GM12878 (cell line): Measurements from ENCODE around the gene GNG13. TPM values are rescaled to one million over a fixed set of nuclear protein-coding genes. Genes with fewer than 3 reads are reported as not detected.

Experiments
- ATAC-seq: fragments of 200-7000 bp; cut with Tn5 transposase; 3 replicates; pipeline ENCODE4 v1.9.1; 2020; ENCODE audit warnings: mild to moderate bottlenecking, moderate library complexity
- BruUV-seq: library from RNA; stranded (reverse); fragments of 400-500 nt; replicated peaks from 2 replicates; lab custom pipeline; 2021; lab: Mats Ljungman, UMichigan
- CTCF ChIA-PET: fragments of 300-600 bp; sonication (Branson Sonifier 250); formaldehyde crosslinking; extraction: SDS; loops from one replicate; lab custom pipeline; 2021; ENCODE audit warnings: inconsistent platforms; lab: Yijun Ruan, JAX
- POLR2A ChIA-PET: fragments of 350-600 bp; formaldehyde crosslinking; extraction: SDS; loops from one replicate; lab custom pipeline; 2021; ENCODE audit warnings: inconsistent platforms; lab: Charles Lee
- RAD21 ChIA-PET: fragments of 300-600 bp; sonication (Branson Sonifier 250); formaldehyde crosslinking; loops from one replicate; lab custom pipeline; 2023; ENCODE audit warnings: antibody characterized with exemption; ENCODE audit not compliant: unreplicated experiment; lab: Charles Lee
- SMC1A ChIA-PET: fragments of 300-600 bp; sonication (Branson Sonifier 250); formaldehyde crosslinking; loops from one replicate; lab custom pipeline; 2023; ENCODE audit not compliant: unreplicated experiment, uncharacterized antibody; lab: Charles Lee
- DNase-seq: peaks from one replicate; pipeline ENCODE4 v3.0.0-alpha.2; 2011; ENCODE audit warnings: low read depth, low spot score
- FAIRE-seq: peaks from 3 replicates; lab custom pipeline; 2011; peaks lifted over from hg19 to GRCh38; lab: Jason Lieb, UNC
- H2AFZ ChIP-seq: 2 replicates; pipeline ENCODE4 v1.6.0; 2011; ENCODE audit warnings: low read depth, low read length, control low read depth; ENCODE audit not compliant: control insufficient read depth
- H3K27ac ChIP-seq: 2 replicates; pipeline ENCODE4 v1.5.1; 2011; ENCODE audit warnings: control low read depth; ENCODE audit not compliant: control insufficient read depth, insufficient read depth
- H3K27me3 ChIP-seq, 2 experiments: replicated peaks in 1 of 2; 2 replicates each; pipeline versions ENCODE4 v1.6.0 to v1.6.1; 2011; ENCODE audit warnings: low read length in 1 of 2; ENCODE audit not compliant: control insufficient read depth in 2 of 2, insufficient read depth in 2 of 2
- H3K36me3 ChIP-seq, 2 experiments: 2 replicates each; pipeline ENCODE4 v1.5.1; 2011; ENCODE audit warnings: low read length in 1 of 2; ENCODE audit not compliant: control insufficient read depth in 2 of 2, insufficient read depth in 2 of 2
- H3K4me1 ChIP-seq: 2 replicates; pipeline ENCODE4 v1.6.1; 2011; ENCODE audit warnings: mild to moderate bottlenecking, low read length, moderate library complexity, mixed read lengths; ENCODE audit not compliant: control insufficient read depth, insufficient read depth
- H3K4me2 ChIP-seq: 2 replicates; pipeline ENCODE4 v1.6.0; 2011; ENCODE audit warnings: control low read depth; ENCODE audit not compliant: control insufficient read depth, insufficient read depth
- H3K4me3 ChIP-seq: fragments of 200-600 bp; sonication (generic); 2 replicates; pipeline ENCODE4 v1.5.1; 2016
- H3K79me2 ChIP-seq: 2 replicates; pipeline ENCODE4 v1.6.0; 2011; ENCODE audit warnings: low read length; ENCODE audit not compliant: control insufficient read depth, insufficient read depth
- H3K9ac ChIP-seq: 2 replicates; pipeline ENCODE4 v1.8.0; 2011; ENCODE audit warnings: low read length, control low read depth, mixed read lengths; ENCODE audit not compliant: control insufficient read depth, insufficient read depth
- H3K9me3 ChIP-seq: replicated peaks from 3 replicates; pipeline ENCODE4 v1.5.1; 2011; ENCODE audit warnings: mild to moderate bottlenecking, low read length; ENCODE audit not compliant: control insufficient read depth, insufficient read depth
- H4K20me1 ChIP-seq: 2 replicates; pipeline ENCODE4 v1.6.0; 2011; ENCODE audit not compliant: control insufficient read depth, insufficient read depth
- ATF3 ChIP-seq: IDR thresholded peaks from 2 replicates; pipeline ENCODE4 v1.6.1; 2011; ENCODE audit warnings: low read depth, mild to moderate bottlenecking, low read length, moderate library complexity, borderline replicate concordance; ENCODE audit errors: extremely low read depth
- KAT2A ChIP-seq: conservative IDR thresholded peaks from 2 replicates; pipeline ENCODE4 v1.6.1; 2011; ENCODE audit warnings: low read depth, low read length; ENCODE audit not compliant: control insufficient read depth
- PKNOX1 ChIP-seq: fragments of 450-650 bp; IDR thresholded peaks from 2 replicates; pipeline ENCODE4 v1.6.1; 2016; ENCODE audit warnings: mild to moderate bottlenecking
- POLR2AphosphoS2 ChIP-seq: IDR thresholded peaks from 2 replicates; pipeline ENCODE4 v1.6.1; 2011; ENCODE audit warnings: low read depth, mild to moderate bottlenecking, low read length, improper control_type of control experiment, moderate library complexity
- SMAD5 ChIP-seq: IDR thresholded peaks from 2 replicates; pipeline ENCODE4 v1.6.1; 2016; ENCODE audit warnings: antibody characterized with exemption, low read depth
- SREBF1 ChIP-seq: IDR thresholded peaks from 2 replicates; pipeline ENCODE4 v1.6.1; 2012; ENCODE audit warnings: mild to moderate bottlenecking, low read length
- TAF1 ChIP-seq: IDR thresholded peaks from 2 replicates; pipeline ENCODE4 v1.6.1; 2011; ENCODE audit warnings: mild to moderate bottlenecking, low read depth, low read length, borderline replicate concordance
- ZNF24 ChIP-seq: fragments of 450-650 bp; IDR thresholded peaks from 2 replicates; pipeline ENCODE4 v1.6.1; 2017; ENCODE audit warnings: antibody characterized with exemption, mild to moderate bottlenecking
- WGBS: methylation state at CpG from one replicate; pipeline ENCODE4 v1.1.6; 2016; ENCODE audit warnings: low lambda C conversion rate; ENCODE audit not compliant: insufficient replicate concordance, insufficient coverage; ENCODE audit errors: missing lambda C conversion rate; 5-methylcytosine and 5-hydroxymethylcytosine counted together
- in situ Hi-C: fragments of 300-500 bp; cut with MboI; formaldehyde crosslinking; loops from 9 replicates; pipeline ENCODE4 v1.14.3; 2018; ENCODE audit warnings: mixed read lengths
- intact Hi-C: fragments of 100-400 bp; cut with micrococcal nuclease; formaldehyde crosslinking; loops from one replicate; pipeline ENCODE4 v1.14.2; 2022; ENCODE audit not compliant: unreplicated experiment
- polyA plus RNA-seq, 11 experiments: library from polyadenylated mRNA; depleted of rRNA in 4 of 11; unstranded in 6 of 11; stranded (reverse) in 5 of 11; fragments of >200 nt; fragmentation: Nextera tagmentation in 4 of 11; fragmentation: Illumina TruSeq in 1 of 11; extraction: Ambion mirVana in 4 of 11; extraction: Trizol in 1 of 11; gene quantifications; 1 replicate in 1 of 11; 2 replicates in 10 of 11; pipeline versions ENCODE4 v1.2.1 to v1.2.3, GENCODE V29; 2011 to 2016; ENCODE audit warnings: inconsistent platforms in 2 of 11, missing spikeins in 2 of 11, low read depth in 1 of 11
- total RNA-seq, 4 experiments: library from RNA; depleted of rRNA in 3 of 4; stranded (reverse); fragments of >200 nt in 3 of 4; fragmentation: Illumina TruSeq in 1 of 4; extraction: Trizol in 1 of 4; gene quantifications; 2 replicates each; pipeline versions ENCODE4 v1.2.1 to v1.2.3, GENCODE V29; 2013 to 2021

GNG13 gene
- total and polyA plus RNA-seq, 10 of the 15 experiments (the other 5 are each of a cell fraction or from before 2014, with no cell fraction given) = not detected

GRCh38 chr16:830871-831570 is 30.5 kb upstream of the GNG13 start:
- no peak for TF ChIP-seq PKNOX1
- no peak for TF ChIP-seq POLR2AphosphoS2
- no peak for TF ChIP-seq ZNF24
- no peak for TF ChIP-seq ATF3
- no peak for TF ChIP-seq KAT2A
- no peak for TF ChIP-seq SREBF1
- TF ChIP-seq SMAD5 = no peak
- TF ChIP-seq TAF1 = no peak
- DNase-seq (no peak), FAIRE-seq (no peak), ATAC-seq (no peak)
- Histone ChIP-seq H3K4me3 (no peak overlapping the region), H3K4me2 (no peak overlapping the region), H3K27me3 (no peaks in the 10 kb centered on the region), H3K9me3 (no peaks in the 10 kb centered on the region; the same call in 2 of the 3 replicates), H3K9ac (no peak overlapping the region), H4K20me1 (no peaks in the 10 kb centered on the region), H2AFZ (no peak overlapping the region), H3K4me1 (no peaks in the 10 kb centered on the region), H3K79me2 (no peaks in the 10 kb centered on the region), H3K36me3 (no peaks in the 10 kb centered on the region), H3K27ac (no peak overlapping the region)
- intact Hi-C loops (no loop called here), in situ Hi-C loops (no loop called here)
- BruUV-seq = no TSS peak
- POLR2A ChIA-PET = no interaction called here
- CTCF ChIA-PET = no interaction called here
- 27% methylated on average over 24 of the region's 24 CpGs for WGBS
- RAD21 ChIA-PET = no interaction called here
- SMC1A ChIA-PET = no interaction called here
